Stimulated activated CD8-positive, alpha-beta memory T cell treated with anti-CD3 and anti-CD28 coated beads, Interleukin-12 subunit alpha, Interleukin-12 subunit beta, amount 100 ng/mL, for 24 hours (primary cell): ENCODE data around the gene ZNF740.
"Not testable (repeated sequence)": the region's sequence is repeated elsewhere in the genome, so short reads cannot be mapped to it uniquely, and the experiment has no call there.

Experiments used
- DNase-seq: peaks from one replicate; pipeline ENCODE4 v3.0.0-alpha.2; 2020; ENCODE audit errors: extremely low read depth

The ZNF740 gene

DNA sequence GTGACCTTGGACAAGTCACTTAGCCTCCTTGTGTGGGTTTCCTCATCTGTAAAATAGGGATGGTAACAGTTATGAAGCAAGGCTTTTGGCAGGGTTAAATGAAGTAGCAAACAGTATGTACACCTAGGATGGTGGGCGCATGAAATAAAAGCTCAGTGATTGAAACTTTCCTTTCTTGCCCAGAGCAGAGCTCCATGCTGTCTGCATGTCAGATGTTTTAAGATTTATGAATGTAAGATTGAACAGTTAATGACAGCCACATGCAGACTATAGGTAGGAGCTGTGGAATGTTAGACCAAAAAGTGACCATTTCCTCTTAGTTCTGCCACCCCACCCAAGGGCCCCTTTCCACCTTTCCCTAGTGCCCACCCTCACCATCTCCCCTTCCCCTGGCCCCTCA, 14.5 kb downstream of the ZNF740 start:
- no peak for DNase-seq

GRCh38 chr12:53195516-53196420, 15.2 kb downstream of the ZNF740 start:
- DNase-seq: no peak

DNA sequence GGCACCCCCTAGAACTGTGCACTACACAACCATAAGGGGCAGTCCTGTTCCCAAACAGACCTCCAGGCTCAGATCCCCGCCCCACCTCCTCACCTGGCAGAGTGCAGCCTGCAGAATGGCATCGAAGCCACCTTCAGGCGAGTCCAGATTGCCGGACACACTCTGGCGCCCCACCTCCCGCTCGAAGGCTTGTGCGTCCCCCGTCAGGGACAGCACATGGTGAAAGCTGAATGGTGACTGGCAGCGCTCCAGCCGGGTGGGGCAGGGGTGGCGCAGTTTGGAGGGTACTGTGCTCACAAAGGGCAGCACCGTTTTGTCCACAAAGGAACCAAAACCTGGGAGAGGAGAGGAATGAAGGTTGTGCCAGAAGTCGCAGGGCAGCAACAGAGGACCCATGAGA, 16.0 kb downstream of the ZNF740 start:
- no peak for DNase-seq

GRCh38 chr12:53197011-53197640, 16.6 kb downstream of the ZNF740 start:
- no peak for DNase-seq

- DNase-seq: no peak
Observed at GRCh38 chr12:53198486-53199110, 18.1 kb downstream of the ZNF740 start.

DNA sequence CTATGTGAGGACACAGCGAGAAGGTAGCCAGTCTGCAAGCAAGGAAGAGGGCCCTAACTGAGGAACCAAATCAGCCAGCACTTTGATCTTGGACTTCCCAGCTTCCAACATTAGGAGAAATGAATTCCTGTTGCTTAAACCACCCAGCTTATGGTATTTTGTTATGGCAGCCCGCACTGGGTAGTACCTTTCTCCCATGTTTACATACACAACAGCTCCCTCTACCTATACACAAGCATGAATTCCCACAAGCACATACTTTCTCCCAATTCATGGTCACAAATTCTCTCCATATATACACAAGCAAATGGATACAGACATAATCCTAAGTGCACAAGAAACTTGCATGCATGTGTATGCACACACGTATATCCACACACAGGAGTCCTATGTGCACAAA, 19.2 kb downstream of the ZNF740 start:
- no peak for DNase-seq

DNA sequence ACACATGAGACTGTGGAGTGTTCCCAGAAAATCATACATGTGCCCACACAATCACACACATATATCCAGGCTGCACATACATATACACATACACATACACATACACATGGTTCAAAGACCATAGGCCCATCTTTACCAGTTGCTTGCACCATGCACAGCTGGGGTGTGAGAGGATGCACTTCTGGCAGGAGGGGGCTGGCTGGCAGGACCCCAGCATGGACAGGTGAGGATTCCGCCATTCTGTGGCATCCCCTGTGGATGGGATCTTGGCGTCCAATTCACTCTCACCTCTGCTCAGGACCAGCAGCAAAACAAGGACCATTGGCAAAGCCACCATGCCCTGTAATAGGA, 19.6 kb downstream of the ZNF740 start:
- DNase-seq: no peak

GRCh38 chr12:53200458-53201176, 20.1 kb downstream of the ZNF740 start:
- DNase-seq: no peak

DNA sequence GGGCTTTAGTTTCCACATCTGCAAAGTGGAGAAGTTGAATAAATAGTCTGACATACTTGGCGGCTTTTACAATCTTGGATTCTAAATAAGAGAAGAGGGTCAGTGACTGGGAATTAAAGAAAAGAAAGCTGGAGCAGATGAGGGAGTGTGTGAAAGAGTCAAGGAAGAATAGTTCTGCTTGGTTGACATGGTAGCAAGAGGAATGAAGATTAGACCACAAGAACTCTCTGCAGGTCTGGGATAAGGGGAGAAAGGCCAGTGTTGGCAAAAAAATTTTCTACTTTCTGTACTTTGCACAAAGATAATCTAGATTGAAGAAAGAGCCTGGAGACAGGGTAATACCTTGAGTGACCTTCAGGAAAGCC, 20.6 kb downstream of the ZNF740 start:
- no peak for DNase-seq

- no peak for DNase-seq
Observed at GRCh38 chr12:53201639-53202038, 21.1 kb downstream of the ZNF740 start.

GRCh38 chr12:53202316-53202715, 21.8 kb downstream of the ZNF740 start:
- not testable (repeated sequence) for DNase-seq

DNA sequence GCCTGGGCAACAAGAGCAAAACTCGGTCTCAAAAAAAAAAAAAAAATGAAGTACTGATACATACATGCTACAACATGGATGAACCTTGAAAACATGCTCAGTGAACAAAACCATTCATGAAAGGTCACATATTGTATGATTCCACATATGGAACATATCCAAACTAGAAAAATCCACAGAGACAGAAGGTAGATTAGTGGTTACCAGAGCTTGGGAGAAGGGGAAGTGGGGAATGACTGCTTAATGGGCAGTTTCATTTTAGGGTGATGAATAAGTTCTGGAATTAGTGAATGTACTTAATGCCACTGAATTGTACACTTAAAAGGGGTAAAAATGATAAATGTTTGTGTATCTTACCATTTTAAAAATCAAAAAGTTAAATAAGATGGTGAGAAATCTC, 23.8 kb downstream of the ZNF740 start:
- no peak for DNase-seq

- peak; percentile 61 for DNase-seq
Observed at GRCh38 chr12:53205747-53206419, 25.4 kb downstream of the ZNF740 start.

- no peak for DNase-seq
Observed at GRCh38 chr12:53207042-53207441, 26.5 kb downstream of the ZNF740 start, which contains the start of gene ITGB7. Gene ITGB7, minus strand, starts transcription at chr12:53207251. Its CDS starts 6,808 bp downstream, at chr12:53200443.

DNA sequence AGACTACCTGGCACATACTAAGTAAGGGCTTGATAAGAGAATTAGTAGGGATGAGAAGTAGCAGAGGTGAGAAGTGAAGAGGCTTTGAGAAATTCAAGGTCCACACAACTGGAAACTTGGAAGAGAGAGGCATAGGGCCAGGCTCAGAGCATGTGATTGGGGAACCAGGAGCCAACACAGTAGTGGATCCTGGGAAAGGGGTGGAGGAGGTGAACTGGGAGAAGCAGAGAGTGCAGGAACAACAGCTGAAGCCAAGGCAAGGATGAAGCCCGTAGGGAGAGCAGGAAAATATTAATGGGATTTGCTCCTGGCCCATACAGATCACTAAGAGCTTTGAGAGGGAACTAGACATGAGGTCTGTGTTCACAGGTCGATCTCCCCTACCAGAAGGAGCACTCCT, 27.9 kb downstream of the ZNF740 start:
- DNase-seq: no peak

DNA sequence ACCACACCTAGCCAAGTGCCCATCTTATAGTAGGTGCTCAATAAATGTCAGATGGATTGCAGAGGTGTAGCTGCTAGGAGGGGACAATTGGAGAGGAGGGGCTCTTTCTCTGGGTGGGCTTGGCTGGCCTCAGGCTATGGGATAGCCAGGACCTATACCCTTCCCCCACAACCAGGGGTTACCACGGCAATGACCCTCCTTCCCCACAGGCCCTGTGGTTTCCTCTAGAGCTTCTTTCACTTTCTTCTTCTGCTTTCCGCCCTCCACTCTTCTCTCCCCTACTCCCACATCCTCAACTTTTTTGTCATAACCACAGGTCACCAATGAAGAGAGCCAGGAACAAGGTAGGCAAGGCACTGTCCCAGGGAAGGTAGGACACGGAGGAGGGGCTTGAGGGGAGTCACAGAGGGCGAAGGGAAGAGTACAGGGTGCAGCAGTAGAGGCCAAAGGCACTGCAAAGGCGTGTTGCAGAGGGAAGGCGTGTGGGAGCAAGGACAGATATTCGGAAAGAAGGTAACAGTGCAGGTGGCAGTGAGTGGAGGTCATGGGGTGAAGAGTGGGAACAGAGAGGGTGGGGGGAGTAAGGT, 28.4 kb downstream of the ZNF740 start:
- no peak for DNase-seq

GRCh38 chr12:53210843-53211242, 30.3 kb downstream of the ZNF740 start:
- no peak for DNase-seq

DNA sequence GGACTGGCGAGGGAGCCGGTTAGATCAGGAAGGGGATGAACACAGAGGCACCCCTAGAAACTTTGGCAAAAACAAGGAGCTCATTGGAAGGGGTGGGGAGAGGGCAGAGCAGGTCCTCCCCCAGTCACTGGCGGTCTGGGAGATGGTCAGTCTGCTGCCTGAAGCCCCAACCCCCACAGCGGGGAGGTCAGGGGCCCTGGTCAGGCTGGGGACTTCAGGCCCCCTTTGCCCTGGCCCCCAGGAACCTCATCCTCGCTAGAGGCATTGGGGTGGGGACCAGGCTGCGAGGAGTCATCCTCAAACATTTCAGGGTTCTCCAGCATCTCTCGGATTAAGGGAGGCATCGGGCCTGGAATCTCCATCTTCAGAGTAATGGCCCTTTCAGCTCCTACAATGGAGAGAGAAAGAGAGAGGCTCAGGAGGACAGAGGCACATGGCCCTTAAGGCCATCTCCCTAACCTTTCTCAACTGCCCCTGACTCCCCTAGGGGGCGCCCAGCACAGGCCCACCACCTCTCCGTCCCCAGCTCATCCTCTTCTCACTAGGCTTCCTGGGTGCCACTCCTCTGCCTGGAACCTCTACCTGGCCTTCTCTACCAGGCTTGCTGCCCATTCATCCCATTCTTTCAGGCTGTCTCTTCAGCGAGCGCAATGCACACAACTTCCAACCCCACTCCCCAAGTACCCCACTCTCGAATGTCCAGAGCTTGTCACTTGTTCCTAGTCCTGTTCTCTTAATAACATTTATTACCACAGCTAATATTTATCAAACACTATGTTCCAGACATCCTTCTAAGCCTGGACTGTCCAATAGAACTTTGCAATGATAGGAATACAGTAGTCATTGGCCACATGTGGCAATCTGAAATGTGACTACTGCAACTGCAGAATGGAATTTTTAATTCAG, 31.2 kb downstream of the ZNF740 start:
- DNase-seq: no peak

- no peak for DNase-seq
Observed at GRCh38 chr12:53212931-53213330, 32.4 kb downstream of the ZNF740 start.

- peak; percentile 63 for DNase-seq
Observed at GRCh38 chr12:53213348-53213747, 32.8 kb downstream of the ZNF740 start.
